ENCODE data around the gene CUX1. TPM values are rescaled to one million over a fixed set of nuclear protein-coding genes. Genes with fewer than 3 reads are reported as not detected.
A peak's percentile ranks its signal among the peaks of the same experiment; 100 is the strongest.

CUX1 gene
- total RNA-seq, 1 experiment from 2014 or later: 64.3 TPM

DNA sequence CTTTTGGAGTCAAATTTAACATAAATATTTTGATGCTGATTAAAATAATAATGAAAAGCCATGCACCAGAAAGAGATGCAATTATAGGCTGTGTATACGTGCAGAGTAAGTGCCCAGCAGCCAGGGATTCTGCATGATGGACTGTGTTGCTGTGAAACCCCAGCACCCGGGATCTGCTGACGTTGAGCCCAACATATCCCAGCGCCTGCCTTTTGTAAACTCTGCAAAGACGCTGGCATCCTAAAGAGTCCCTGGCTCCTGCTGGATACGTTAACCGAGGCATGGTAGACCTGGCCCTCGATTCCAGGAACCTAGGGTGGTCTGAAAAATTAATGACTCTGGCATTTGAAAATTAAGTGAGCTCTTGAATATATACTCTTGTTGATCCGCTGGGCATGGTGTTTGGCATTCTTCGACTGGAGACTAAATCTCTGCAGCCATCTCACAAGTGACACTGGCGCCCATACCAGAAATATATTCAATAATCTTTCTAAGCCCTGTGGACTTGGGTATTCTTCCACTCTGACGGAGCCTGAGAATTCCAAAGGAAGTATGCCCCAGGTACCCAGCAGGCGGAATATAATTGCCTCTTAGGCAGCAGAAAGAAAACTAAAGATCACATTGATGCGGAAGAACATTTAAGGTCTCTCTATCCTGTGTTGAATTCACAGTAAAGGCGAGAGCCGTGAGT, 278.0 kb downstream of the CUX1 start:
- no peak overlapping the region for H3K4me3 Mint-ChIP-seq
- peaks cover 44% of the 10 kb centered on the region for H3K4me1 Mint-ChIP-seq
- H3K36me3 Mint-ChIP-seq: peaks cover 5% of the 10 kb centered on the region; the same call in 1 of the 2 replicates
- H3K9me3 Mint-ChIP-seq: no peaks in the 10 kb centered on the region
- TF ChIP-seq GABPB1 (CRISPR knock-in tag; IDR thresholded peaks at IDR 0.05) (no peak), NR2C2 (CRISPR knock-in tag; IDR thresholded peaks at IDR 0.05) (no peak), CREM (CRISPR knock-in tag; IDR thresholded peaks at IDR 0.05) (no peak), USF1 (CRISPR knock-in tag; IDR thresholded peaks at IDR 0.05) (no peak)
- peak overlapping the region; percentile 84 for H3K27ac Mint-ChIP-seq
- no peaks in the 10 kb centered on the region for H3K27me3 Mint-ChIP-seq (ENCODE audit: low read depth)
- ChIA-PET CTCF (interaction anchor here (1.3 kb wide), 1 partner anchor 13 kb away, joined by 3 read pairs; no protein-coding TSS in a partner anchor), POLR2A (no interaction called here)
- DNase-seq (ENCODE audit: low spot score) (peak; percentile 7), ATAC-seq (no peak)

DNA sequence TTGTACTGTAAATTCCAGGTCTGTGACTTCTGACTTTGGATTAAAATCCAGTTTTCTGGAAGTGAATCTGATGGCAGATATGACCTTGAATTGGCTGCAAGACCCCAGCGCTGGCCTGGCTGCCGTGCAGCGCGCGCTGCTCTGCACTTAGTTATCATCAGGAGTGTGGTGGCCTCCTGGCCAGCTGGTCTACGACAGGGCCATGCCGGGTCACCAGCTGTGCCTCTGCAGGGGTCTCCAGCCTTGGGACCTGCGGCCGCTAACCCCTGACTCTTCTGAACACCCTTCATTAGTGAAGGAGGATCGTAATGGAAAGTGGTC, 278.5 kb downstream of the CUX1 start:
- DNase-seq (ENCODE audit: low spot score) (no peak), ATAC-seq (no peak)
- POLR2A ChIA-PET: no interaction called here
- Mint-ChIP-seq H3K4me1 (peaks cover 44% of the 10 kb centered on the region), H3K27me3 (ENCODE audit: low read depth) (no peaks in the 10 kb centered on the region), H3K27ac (peak overlapping the region; percentile 85), H3K4me3 (no peak overlapping the region), H3K36me3 (peaks cover 5% of the 10 kb centered on the region; the same call in 1 of the 2 replicates), H3K9me3 (no peaks in the 10 kb centered on the region)
- CTCF ChIA-PET: no interaction called here
- TF ChIP-seq ZNF232 (CRISPR knock-in tag; IDR thresholded peaks at IDR 0.05) (no peak), FOXJ3 (CRISPR knock-in tag; IDR thresholded peaks at IDR 0.05; ENCODE audit: borderline replicate concordance) (no peak), TEAD1 (CRISPR knock-in tag; IDR thresholded peaks at IDR 0.05) (no peak), RELA (CRISPR knock-in tag; IDR thresholded peaks at IDR 0.05; ENCODE audit: borderline replicate concordance) (no peak), SP1 (CRISPR knock-in tag; conservative IDR thresholded peaks at IDR 0.05) (no peak), PRRX2 (CRISPR knock-in tag; IDR thresholded peaks at IDR 0.05) (no peak), E2F1 (CRISPR knock-in tag; IDR thresholded peaks at IDR 0.05) (no peak), AR (CRISPR knock-in tag; IDR thresholded peaks at IDR 0.05) (no peak), CBFB (CRISPR knock-in tag; IDR thresholded peaks at IDR 0.05; ENCODE audit: low read depth) (no peak), ZMAT4 (CRISPR knock-in tag; IDR thresholded peaks at IDR 0.05) (no peak)
- TF ChIP-seq, protein P1, sequence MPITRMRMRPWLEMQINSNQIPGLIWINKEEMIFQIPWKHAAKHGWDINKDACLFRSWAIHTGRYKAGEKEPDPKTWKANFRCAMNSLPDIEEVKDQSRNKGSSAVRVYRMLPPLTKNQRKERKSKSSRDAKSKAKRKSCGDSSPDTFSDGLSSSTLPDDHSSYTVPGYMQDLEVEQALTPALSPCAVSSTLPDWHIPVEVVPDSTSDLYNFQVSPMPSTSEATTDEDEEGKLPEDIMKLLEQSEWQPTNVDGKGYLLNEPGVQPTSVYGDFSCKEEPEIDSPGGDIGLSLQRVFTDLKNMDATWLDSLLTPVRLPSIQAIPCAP (CRISPR knock-in tag; IDR thresholded peaks at IDR 0.05): no peak
- TF ChIP-seq, protein P2, sequence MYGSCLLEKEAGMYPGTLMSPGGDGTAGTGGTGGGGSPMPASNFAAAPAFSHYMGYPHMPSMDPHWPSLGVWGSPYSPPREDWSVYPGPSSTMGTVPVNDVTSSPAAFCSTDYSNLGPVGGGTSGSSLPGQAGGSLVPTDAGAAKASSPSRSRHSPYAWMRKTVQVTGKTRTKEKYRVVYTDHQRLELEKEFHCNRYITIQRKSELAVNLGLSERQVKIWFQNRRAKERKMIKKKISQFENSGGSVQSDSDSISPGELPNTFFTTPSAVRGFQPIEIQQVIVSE (CRISPR knock-in tag; IDR thresholded peaks at IDR 0.05; ENCODE audit: borderline replicate concordance): no peak
- TF ChIP-seq, protein P3, sequence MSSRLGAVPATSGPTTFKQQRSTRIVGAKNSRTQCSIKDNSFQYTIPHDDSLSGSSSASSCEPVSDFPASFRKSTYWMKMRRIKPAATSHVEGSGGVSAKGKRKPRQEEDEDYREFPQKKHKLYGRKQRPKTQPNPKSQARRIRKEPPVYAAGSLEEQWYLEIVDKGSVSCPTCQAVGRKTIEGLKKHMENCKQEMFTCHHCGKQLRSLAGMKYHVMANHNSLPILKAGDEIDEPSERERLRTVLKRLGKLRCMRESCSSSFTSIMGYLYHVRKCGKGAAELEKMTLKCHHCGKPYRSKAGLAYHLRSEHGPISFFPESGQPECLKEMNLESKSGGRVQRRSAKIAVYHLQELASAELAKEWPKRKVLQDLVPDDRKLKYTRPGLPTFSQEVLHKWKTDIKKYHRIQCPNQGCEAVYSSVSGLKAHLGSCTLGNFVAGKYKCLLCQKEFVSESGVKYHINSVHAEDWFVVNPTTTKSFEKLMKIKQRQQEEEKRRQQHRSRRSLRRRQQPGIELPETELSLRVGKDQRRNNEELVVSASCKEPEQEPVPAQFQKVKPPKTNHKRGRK (CRISPR knock-in tag; IDR thresholded peaks at IDR 0.05; ENCODE audit: borderline replicate concordance): no peak
- TF ChIP-seq, protein P4, sequence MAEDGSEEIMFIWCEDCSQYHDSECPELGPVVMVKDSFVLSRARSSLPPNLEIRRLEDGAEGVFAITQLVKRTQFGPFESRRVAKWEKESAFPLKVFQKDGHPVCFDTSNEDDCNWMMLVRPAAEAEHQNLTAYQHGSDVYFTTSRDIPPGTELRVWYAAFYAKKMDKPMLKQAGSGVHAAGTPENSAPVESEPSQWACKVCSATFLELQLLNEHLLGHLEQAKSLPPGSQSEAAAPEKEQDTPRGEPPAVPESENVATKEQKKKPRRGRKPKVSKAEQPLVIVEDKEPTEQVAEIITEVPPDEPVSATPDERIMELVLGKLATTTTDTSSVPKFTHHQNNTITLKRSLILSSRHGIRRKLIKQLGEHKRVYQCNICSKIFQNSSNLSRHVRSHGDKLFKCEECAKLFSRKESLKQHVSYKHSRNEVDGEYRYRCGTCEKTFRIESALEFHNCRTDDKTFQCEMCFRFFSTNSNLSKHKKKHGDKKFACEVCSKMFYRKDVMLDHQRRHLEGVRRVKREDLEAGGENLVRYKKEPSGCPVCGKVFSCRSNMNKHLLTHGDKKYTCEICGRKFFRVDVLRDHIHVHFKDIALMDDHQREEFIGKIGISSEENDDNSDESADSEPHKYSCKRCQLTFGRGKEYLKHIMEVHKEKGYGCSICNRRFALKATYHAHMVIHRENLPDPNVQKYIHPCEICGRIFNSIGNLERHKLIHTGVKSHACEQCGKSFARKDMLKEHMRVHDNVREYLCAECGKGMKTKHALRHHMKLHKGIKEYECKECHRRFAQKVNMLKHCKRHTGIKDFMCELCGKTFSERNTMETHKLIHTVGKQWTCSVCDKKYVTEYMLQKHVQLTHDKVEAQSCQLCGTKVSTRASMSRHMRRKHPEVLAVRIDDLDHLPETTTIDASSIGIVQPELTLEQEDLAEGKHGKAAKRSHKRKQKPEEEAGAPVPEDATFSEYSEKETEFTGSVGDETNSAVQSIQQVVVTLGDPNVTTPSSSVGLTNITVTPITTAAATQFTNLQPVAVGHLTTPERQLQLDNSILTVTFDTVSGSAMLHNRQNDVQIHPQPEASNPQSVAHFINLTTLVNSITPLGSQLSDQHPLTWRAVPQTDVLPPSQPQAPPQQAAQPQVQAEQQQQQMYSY (CRISPR knock-in tag; IDR thresholded peaks at IDR 0.05): no peak
